ENCODE results near the gene MAP2K7. TPM values are rescaled to one million over a fixed set of nuclear protein-coding genes. Genes with fewer than 3 reads are reported as not detected.

The MAP2K7 gene
- total and polyA plus RNA-seq, 2 donors (not counting 1 experiment from before 2014, with no cell fraction given): 7.8 to 10.4 TPM

DNA sequence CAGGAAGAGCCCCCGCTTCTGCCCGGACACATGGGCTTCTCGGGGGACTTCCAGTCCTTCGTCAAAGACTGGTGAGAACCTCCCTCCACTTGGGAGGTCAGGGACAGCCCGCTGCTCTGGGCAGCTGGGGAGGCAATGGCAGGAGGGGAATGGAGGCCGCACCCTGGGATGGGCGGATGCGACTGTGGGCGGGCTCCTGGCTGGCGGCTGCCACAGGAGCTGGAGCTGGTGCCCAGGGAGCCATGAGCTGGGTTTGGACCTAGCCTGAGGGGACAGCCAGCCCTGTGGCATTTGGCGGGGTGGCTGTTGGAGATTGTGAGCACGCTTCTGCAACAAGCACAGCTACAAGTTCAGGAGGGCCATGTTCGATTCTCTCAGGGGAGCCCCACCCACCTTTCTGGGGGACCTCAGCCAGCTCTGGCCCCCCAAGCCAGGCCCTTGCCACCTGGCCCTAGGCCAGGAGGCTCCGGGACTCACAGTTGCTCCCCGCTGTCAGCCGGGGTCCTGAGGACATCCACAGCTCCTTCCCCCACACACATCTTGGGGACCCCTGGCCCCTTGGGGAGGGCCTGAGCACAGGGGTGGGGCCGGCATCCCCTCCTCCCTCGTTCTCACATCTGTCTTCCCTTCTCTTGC is 7.9 kb downstream of the MAP2K7 start:
- Histone ChIP-seq H3K9me3 (ENCODE audit: control insufficient read depth, insufficient read depth, low read depth, low read length) (no peaks in the 10 kb centered on the region), H3K27me3 (ENCODE audit: control insufficient read depth, insufficient read depth, low read length) (peaks cover 8% of the 10 kb centered on the region), H3K4me2 (ENCODE audit: extremely low read depth, insufficient read depth, low read length) (no peak overlapping the region), H3K79me2 (ENCODE audit: control insufficient read depth, insufficient read depth, low read length) (peaks cover 6% of the 10 kb centered on the region), H4K20me1 (ENCODE audit: control insufficient read depth, extremely low read depth, insufficient read depth, low read length) (no peaks in the 10 kb centered on the region), H3K9ac (ENCODE audit: insufficient read depth, low read length) (no peak overlapping the region), H3K27ac (ENCODE audit: insufficient read depth, low read length) (no peak overlapping the region), H2AFZ (ENCODE audit: low read length) (no peak overlapping the region), H3K4me1 (ENCODE audit: control insufficient read depth, extremely low read depth, insufficient read depth, low read length) (peaks cover 4% of the 10 kb centered on the region), H3K4me3 (replicated peaks in 1 of 4; ENCODE audit: control extremely low read depth in 1 of 4, insufficient read depth in 1 of 4, low read depth in 3 of 4, low read length in 4 of 4) (no peak overlapping the region), H3K36me3 (ENCODE audit: control insufficient read depth, insufficient read depth, low read length) (peaks cover 22% of the 10 kb centered on the region)
- no peak for TF ChIP-seq EZH2 (IDR thresholded peaks at IDR 0.05; ENCODE audit: low read length, missing control alignments)
- no peak for TF ChIP-seq CTCF (conservative IDR thresholded peaks at IDR 0.05 in 1 of 2, IDR thresholded peaks at IDR 0.05 in 1 of 2; ENCODE audit: low read depth in 1 of 2, low read length in 2 of 2)
- DNase-seq (ENCODE audit: low read depth in 2 of 2): no peak

GRCh38 chr19:7912144-7912696 is 8.5 kb downstream of the MAP2K7 start:
- DNase-seq (ENCODE audit: low read depth in 2 of 2): no peak
- Histone ChIP-seq H3K9me3 (ENCODE audit: control insufficient read depth, insufficient read depth, low read depth, low read length) (no peaks in the 10 kb centered on the region), H3K4me1 (ENCODE audit: control insufficient read depth, extremely low read depth, insufficient read depth, low read length) (peaks cover 6% of the 10 kb centered on the region), H3K4me2 (ENCODE audit: extremely low read depth, insufficient read depth, low read length) (no peak overlapping the region), H3K9ac (ENCODE audit: insufficient read depth, low read length) (no peak overlapping the region), H3K4me3 (replicated peaks in 1 of 4; ENCODE audit: control extremely low read depth in 1 of 4, insufficient read depth in 1 of 4, low read depth in 3 of 4, low read length in 4 of 4) (no peak overlapping the region), H4K20me1 (ENCODE audit: control insufficient read depth, extremely low read depth, insufficient read depth, low read length) (no peaks in the 10 kb centered on the region), H3K36me3 (ENCODE audit: control insufficient read depth, insufficient read depth, low read length) (peaks cover 20% of the 10 kb centered on the region), H2AFZ (ENCODE audit: low read length) (no peak overlapping the region), H3K27ac (ENCODE audit: insufficient read depth, low read length) (no peak overlapping the region), H3K27me3 (ENCODE audit: control insufficient read depth, insufficient read depth, low read length) (peaks cover 8% of the 10 kb centered on the region), H3K79me2 (ENCODE audit: control insufficient read depth, insufficient read depth, low read length) (peaks cover 4% of the 10 kb centered on the region)
- TF ChIP-seq CTCF (conservative IDR thresholded peaks at IDR 0.05 in 1 of 2, IDR thresholded peaks at IDR 0.05 in 1 of 2; ENCODE audit: low read depth in 1 of 2, low read length in 2 of 2) (no peak), EZH2 (IDR thresholded peaks at IDR 0.05; ENCODE audit: low read length, missing control alignments) (no peak)

- Histone ChIP-seq H3K27me3 (ENCODE audit: control insufficient read depth, insufficient read depth, low read length) (peaks cover 8% of the 10 kb centered on the region), H3K9ac (ENCODE audit: insufficient read depth, low read length) (no peak overlapping the region), H3K9me3 (ENCODE audit: control insufficient read depth, insufficient read depth, low read depth, low read length) (no peaks in the 10 kb centered on the region), H3K27ac (ENCODE audit: insufficient read depth, low read length) (no peak overlapping the region), H3K79me2 (ENCODE audit: control insufficient read depth, insufficient read depth, low read length) (no peaks in the 10 kb centered on the region), H3K4me3 (replicated peaks in 1 of 4; ENCODE audit: control extremely low read depth in 1 of 4, insufficient read depth in 1 of 4, low read depth in 3 of 4, low read length in 4 of 4) (no peak overlapping the region), H3K4me2 (ENCODE audit: extremely low read depth, insufficient read depth, low read length) (no peak overlapping the region), H4K20me1 (ENCODE audit: control insufficient read depth, extremely low read depth, insufficient read depth, low read length) (no peaks in the 10 kb centered on the region), H3K4me1 (ENCODE audit: control insufficient read depth, extremely low read depth, insufficient read depth, low read length) (peaks cover 8% of the 10 kb centered on the region), H2AFZ (ENCODE audit: low read length) (no peak overlapping the region), H3K36me3 (ENCODE audit: control insufficient read depth, insufficient read depth, low read length) (peaks cover 19% of the 10 kb centered on the region)
- TF ChIP-seq CTCF (conservative IDR thresholded peaks at IDR 0.05 in 1 of 2, IDR thresholded peaks at IDR 0.05 in 1 of 2; ENCODE audit: low read depth in 1 of 2, low read length in 2 of 2) (no peak), EZH2 (IDR thresholded peaks at IDR 0.05; ENCODE audit: low read length, missing control alignments) (no peak)
- DNase-seq (ENCODE audit: low read depth in 2 of 2): no peak
These were observed 9.3 kb downstream of the MAP2K7 start for GRCh38 chr19:7912697-7913564.

Measured in fibroblast of lung (primary cell).